ENCODE measurements around the gene PSMG1. TPM values are rescaled to one million over a fixed set of nuclear protein-coding genes. Genes with fewer than 3 reads are reported as not detected.
A peak's percentile ranks its signal among the peaks of the same experiment; 100 is the strongest.
"Not testable (repeated sequence)": the region's sequence is repeated elsewhere in the genome, so short reads cannot be mapped to it uniquely, and the experiment has no call there.

The PSMG1 gene
- total and polyA plus RNA-seq, 2 experiments from 2014 or later: 20.7 to 48.3 TPM

DNA sequence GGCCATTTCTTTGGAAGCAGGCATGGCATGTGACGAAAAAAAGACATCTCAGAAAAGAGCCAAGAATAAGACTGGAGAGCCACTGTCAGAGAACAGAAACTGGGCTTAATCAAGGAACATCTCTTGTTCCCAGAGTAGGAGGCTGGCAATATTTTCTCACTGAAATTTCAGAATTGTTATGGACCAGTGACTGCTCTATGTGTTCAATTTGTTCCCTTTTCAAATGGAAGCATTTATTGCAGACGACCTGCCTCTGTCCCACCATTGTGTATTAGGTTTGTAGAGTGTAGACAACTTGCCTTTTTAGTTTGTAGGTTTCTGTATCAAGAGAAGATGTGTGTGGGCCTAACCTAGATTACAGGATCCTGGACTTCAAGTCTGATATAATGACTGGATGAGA lies 18.7 kb downstream of the PSMG1 start:
- no peak for TF ChIP-seq CTCF (IDR thresholded peaks at IDR 0.05; ENCODE audit: low read depth, low read length)
- DNase-seq (ENCODE audit: low read depth in 1 of 2, low spot score in 1 of 2): no peak
- no peaks in the 10 kb centered on the region for H3K9me3 ChIP-seq (ENCODE audit: low read depth)
- no peaks in the 10 kb centered on the region for H3K27me3 ChIP-seq
- no peak overlapping the region for H3K27ac ChIP-seq
- no peaks in the 10 kb centered on the region for H3K4me1 ChIP-seq (ENCODE audit: low read depth)
- no peak overlapping the region for H3K4me3 ChIP-seq
- peaks cover 6% of the 10 kb centered on the region for H3K36me3 ChIP-seq

DNA sequence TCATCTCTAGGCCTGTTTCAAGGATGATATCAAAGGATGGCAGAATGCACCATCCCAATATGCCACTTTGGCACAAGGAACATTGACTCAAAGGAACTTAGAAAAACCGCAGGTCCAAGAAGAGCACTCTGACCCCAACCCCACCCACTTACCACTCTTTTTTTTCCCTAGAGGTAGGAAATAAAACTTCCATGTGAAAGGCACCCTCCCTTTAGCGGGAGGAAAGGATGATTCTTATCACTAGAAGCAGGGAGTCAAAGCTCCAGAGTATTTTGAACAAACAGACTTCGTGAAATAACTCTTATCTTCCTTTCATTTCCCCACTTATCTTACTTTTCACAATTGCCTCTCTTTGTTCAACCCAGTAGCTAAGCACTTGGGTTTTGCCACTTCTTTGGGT lies 22.2 kb downstream of the PSMG1 start:
- Histone ChIP-seq H3K27ac (no peak overlapping the region), H3K9me3 (ENCODE audit: low read depth) (no peaks in the 10 kb centered on the region), H3K36me3 (no peaks in the 10 kb centered on the region), H3K4me3 (no peak overlapping the region), H3K4me1 (ENCODE audit: low read depth) (no peaks in the 10 kb centered on the region), H3K27me3 (no peaks in the 10 kb centered on the region)
- no peak for TF ChIP-seq CTCF (IDR thresholded peaks at IDR 0.05; ENCODE audit: low read depth, low read length)
- DNase-seq (ENCODE audit: low read depth in 1 of 2, low spot score in 1 of 2): no peak

DNA sequence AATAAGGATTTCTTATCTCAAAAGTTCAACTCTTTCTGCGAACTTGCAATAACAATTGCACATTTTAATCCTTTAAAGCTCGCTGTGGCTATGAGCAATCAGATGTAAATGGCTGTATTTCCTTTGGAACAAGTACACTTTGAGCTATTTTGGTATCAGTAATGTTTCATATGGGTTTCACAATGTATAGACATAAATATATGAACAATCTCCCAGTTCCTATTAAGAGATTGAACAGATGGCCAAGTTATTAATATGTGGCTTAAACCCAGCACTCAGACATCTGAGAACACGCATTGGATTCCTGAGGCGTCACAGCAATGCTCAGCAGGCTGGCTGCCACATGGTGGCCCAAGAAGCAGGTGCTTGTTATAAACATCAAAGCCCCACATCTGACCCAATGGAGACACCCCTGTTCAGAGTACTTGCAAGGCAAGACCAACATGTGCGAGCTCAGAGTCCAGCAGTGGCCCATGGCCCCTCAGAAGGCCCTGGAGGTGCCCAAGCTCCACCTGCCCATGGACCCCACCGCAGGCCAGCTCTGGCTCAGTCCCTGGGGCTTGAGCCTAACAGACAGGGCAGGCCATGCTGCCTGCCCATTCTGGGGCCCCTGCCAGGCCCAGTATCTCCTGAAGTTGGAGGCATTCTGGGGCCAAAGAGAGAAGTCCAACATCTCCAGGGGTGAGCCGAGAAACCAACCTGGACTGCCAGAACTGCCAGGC lies 23.7 kb downstream of the PSMG1 start:
- Histone ChIP-seq H3K4me3 (no peak overlapping the region), H3K9me3 (ENCODE audit: low read depth) (no peaks in the 10 kb centered on the region), H3K4me1 (ENCODE audit: low read depth) (no peaks in the 10 kb centered on the region), H3K27ac (no peak overlapping the region), H3K36me3 (no peaks in the 10 kb centered on the region), H3K27me3 (no peaks in the 10 kb centered on the region)
- peak in 1 of 2 donors; percentile 35 for DNase-seq (ENCODE audit: low read depth in 1 of 2, low spot score in 1 of 2)
- no peak for TF ChIP-seq CTCF (IDR thresholded peaks at IDR 0.05; ENCODE audit: low read depth, low read length)

DNA sequence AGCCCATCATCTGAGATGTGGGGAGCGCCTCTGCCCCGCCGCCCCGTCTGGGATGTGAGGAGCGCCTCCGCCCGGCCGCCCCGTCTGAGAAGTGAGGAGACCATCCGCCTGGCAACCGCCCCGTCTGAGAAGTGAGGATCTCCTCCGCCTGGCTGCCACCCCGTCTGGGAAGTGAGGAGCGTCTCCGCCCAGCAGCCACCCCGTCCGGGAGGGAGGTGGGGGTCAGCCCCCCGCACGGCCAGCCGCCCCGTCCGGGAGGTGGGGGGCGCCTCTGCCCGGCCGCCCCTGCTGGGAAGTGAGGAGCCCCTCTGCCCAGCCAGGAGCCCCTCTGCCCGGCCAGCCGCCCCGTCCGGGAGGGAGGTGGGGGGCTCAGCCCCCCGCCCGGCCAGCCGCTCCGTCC lies 26.0 kb downstream of the PSMG1 start:
- H3K4me1 ChIP-seq (ENCODE audit: low read depth); H3K4me3 ChIP-seq; H3K36me3 ChIP-seq; DNase-seq (ENCODE audit: low read depth in 1 of 2, low spot score in 1 of 2); H3K9me3 ChIP-seq (ENCODE audit: low read depth); H3K27ac ChIP-seq; H3K27me3 ChIP-seq: not testable (repeated sequence)

GRCh38 chr21:39156024-39156423 lies 27.2 kb downstream of the PSMG1 start:
- Histone ChIP-seq H3K9me3 (ENCODE audit: low read depth) (no peaks in the 10 kb centered on the region), H3K27ac (no peak overlapping the region), H3K4me3 (no peak overlapping the region), H3K36me3 (no peaks in the 10 kb centered on the region), H3K4me1 (ENCODE audit: low read depth) (no peaks in the 10 kb centered on the region), H3K27me3 (no peaks in the 10 kb centered on the region)
- DNase-seq (ENCODE audit: low read depth in 1 of 2, low spot score in 1 of 2): no peak
- TF ChIP-seq CTCF (IDR thresholded peaks at IDR 0.05; ENCODE audit: low read depth, low read length): no peak

DNA sequence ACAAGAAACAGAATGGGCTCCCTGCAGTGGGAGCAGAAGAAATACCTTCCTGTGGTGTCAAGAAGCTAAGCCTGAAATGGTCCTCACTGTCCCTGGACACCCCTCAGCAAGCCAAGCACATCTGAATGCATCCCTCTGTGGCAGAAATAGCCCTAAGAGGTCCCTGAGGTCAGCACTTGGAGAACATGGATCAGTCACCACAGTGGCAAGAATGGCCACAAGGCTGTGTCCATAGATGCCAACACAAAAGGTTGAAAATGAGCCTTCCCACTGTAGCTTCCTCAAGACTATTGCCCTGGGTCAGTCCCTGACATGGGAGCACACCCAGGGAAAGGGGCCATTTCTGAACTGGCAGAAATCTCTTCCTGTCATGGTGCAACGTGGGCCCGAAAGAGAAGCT lies 27.7 kb downstream of the PSMG1 start:
- Histone ChIP-seq H3K36me3 (no peaks in the 10 kb centered on the region), H3K27me3 (no peaks in the 10 kb centered on the region), H3K27ac (no peak overlapping the region), H3K9me3 (ENCODE audit: low read depth) (no peaks in the 10 kb centered on the region), H3K4me1 (ENCODE audit: low read depth) (no peaks in the 10 kb centered on the region), H3K4me3 (no peak overlapping the region)
- TF ChIP-seq CTCF (IDR thresholded peaks at IDR 0.05; ENCODE audit: low read depth, low read length): no peak
- DNase-seq (ENCODE audit: low read depth in 1 of 2, low spot score in 1 of 2): no peak

Measured in cardiac muscle cell (in vitro differentiated cells and primary cell).